Osteocyte (in vitro differentiated cells): Measurements from ENCODE around the gene EFCAB8. TPM values are rescaled to one million over a fixed set of nuclear protein-coding genes. Genes with fewer than 3 reads are reported as not detected.

ENCODE experiments used
- DNase-seq: peaks from one replicate; pipeline ENCODE4 v3.0.0; 2021; ENCODE audit warnings: mixed read lengths; ENCODE audit not compliant: unreplicated experiment; ENCODE audit errors: extremely low spot score
- H3K27ac Mint-ChIP-seq: one replicate; pipeline ENCODE4 v1.8.0; 2021; ENCODE audit warnings: mild to moderate bottlenecking, mixed read lengths; ENCODE audit not compliant: unreplicated experiment
- H3K27me3 Mint-ChIP-seq: one replicate; pipeline ENCODE4 v1.8.0; 2021; ENCODE audit warnings: mixed read lengths; ENCODE audit not compliant: unreplicated experiment
- H3K36me3 Mint-ChIP-seq: one replicate; pipeline ENCODE4 v1.8.0; 2021; ENCODE audit warnings: mixed read lengths; ENCODE audit not compliant: unreplicated experiment
- H3K4me1 Mint-ChIP-seq: one replicate; pipeline ENCODE4 v1.8.0; 2021; ENCODE audit warnings: mixed read lengths; ENCODE audit not compliant: unreplicated experiment
- H3K4me3 Mint-ChIP-seq: one replicate; pipeline ENCODE4 v1.8.0; 2021; ENCODE audit warnings: mild to moderate bottlenecking, moderate library complexity, mixed read lengths; ENCODE audit not compliant: unreplicated experiment
- H3K9me3 Mint-ChIP-seq: one replicate; pipeline ENCODE4 v1.8.0; 2021; ENCODE audit warnings: mixed read lengths; ENCODE audit not compliant: unreplicated experiment
- CTCF ChIP-seq: fragments of 200-600 bp; sonication (generic); IDR thresholded peaks from 2 replicates; pipeline ENCODE4 v1.5.0; 2021; ENCODE audit warnings: antibody characterized with exemption, mild to moderate bottlenecking, moderate library complexity
- total RNA-seq: library from RNA; stranded (reverse); gene quantifications from 2 replicates; pipeline ENCODE4 v1.2.1, GENCODE V29; 2021

EFCAB8 gene
- total RNA-seq, 1 donor from 2014 or later, result 0.64 TPM

GRCh38 chr20:32888636-32889035 lies 29.9 kb downstream of the EFCAB8 start:
- no peak overlapping the region for H3K27ac Mint-ChIP-seq
- H3K36me3 Mint-ChIP-seq, result no peaks in the 10 kb centered on the region

GRCh38 chr20:32889281-32889680 lies 30.6 kb downstream of the EFCAB8 start:
- no peak for DNase-seq
- Mint-ChIP-seq H3K27ac (no peak overlapping the region), H3K9me3 (no peaks in the 10 kb centered on the region), H3K4me1 (no peaks in the 10 kb centered on the region), H3K36me3 (no peaks in the 10 kb centered on the region), H3K27me3 (no peaks in the 10 kb centered on the region), H3K4me3 (no peak overlapping the region)
- no peak for TF ChIP-seq CTCF

More at GRCh38 chr20:32888636-32889035, 29.9 kb downstream of the EFCAB8 start:
- DNase-seq, result no peak
- no peaks in the 10 kb centered on the region for H3K27me3 Mint-ChIP-seq
- TF ChIP-seq CTCF, result no peak
- H3K4me3 Mint-ChIP-seq, result no peak overlapping the region
- no peaks in the 10 kb centered on the region for H3K4me1 Mint-ChIP-seq
- no peaks in the 10 kb centered on the region for H3K9me3 Mint-ChIP-seq

- Mint-ChIP-seq H3K4me3 (no peak overlapping the region), H3K36me3 (no peaks in the 10 kb centered on the region), H3K27me3 (no peaks in the 10 kb centered on the region), H3K27ac (no peak overlapping the region), H3K9me3 (no peaks in the 10 kb centered on the region), H3K4me1 (no peaks in the 10 kb centered on the region)
- TF ChIP-seq CTCF, result no peak
- DNase-seq, result no peak
These were observed 32.8 kb downstream of the EFCAB8 start for GRCh38 chr20:32891491-32891890.

GRCh38 chr20:32891926-32892660 lies 33.4 kb downstream of the EFCAB8 start:
- Mint-ChIP-seq H3K27me3 (no peaks in the 10 kb centered on the region), H3K27ac (no peak overlapping the region), H3K4me1 (no peaks in the 10 kb centered on the region), H3K9me3 (no peaks in the 10 kb centered on the region), H3K4me3 (no peak overlapping the region), H3K36me3 (no peaks in the 10 kb centered on the region)
- no peak for DNase-seq
- no peak for TF ChIP-seq CTCF

GRCh38 chr20:32893263-32894025 lies 34.7 kb downstream of the EFCAB8 start:
- H3K27me3 Mint-ChIP-seq, result no peaks in the 10 kb centered on the region
- no peak overlapping the region for H3K27ac Mint-ChIP-seq
- H3K4me1 Mint-ChIP-seq, result no peaks in the 10 kb centered on the region
- no peak for TF ChIP-seq CTCF
- no peak overlapping the region for H3K4me3 Mint-ChIP-seq
- DNase-seq, result no peak
- H3K36me3 Mint-ChIP-seq, result no peaks in the 10 kb centered on the region
- no peaks in the 10 kb centered on the region for H3K9me3 Mint-ChIP-seq
